Subcutaneous adipose tissue (tissue), 4 donors: ENCODE data around the gene LPO. TPM values are rescaled to one million over a fixed set of nuclear protein-coding genes. Genes with fewer than 3 reads are reported as not detected.

ENCODE experiments used
- total RNA-seq, 4 donors: library from RNA; depleted of rRNA; stranded (reverse); fragments of >200 nt; gene quantifications; one replicate each; pipeline ENCODE4 v1.1.0, GENCODE V29; 2016
- TF ChIP-seq, protein P1 (sequence below): fragments of 450-650 bp; IDR thresholded peaks from one replicate; pipeline ENCODE4 v1.5.1; 2016; ENCODE audit warnings: low read depth, mild to moderate bottlenecking, control low read depth, antibody characterized with exemption, moderate library complexity

LPO gene
- total RNA-seq, 4 donors from 2014 or later: not detected

DNA sequence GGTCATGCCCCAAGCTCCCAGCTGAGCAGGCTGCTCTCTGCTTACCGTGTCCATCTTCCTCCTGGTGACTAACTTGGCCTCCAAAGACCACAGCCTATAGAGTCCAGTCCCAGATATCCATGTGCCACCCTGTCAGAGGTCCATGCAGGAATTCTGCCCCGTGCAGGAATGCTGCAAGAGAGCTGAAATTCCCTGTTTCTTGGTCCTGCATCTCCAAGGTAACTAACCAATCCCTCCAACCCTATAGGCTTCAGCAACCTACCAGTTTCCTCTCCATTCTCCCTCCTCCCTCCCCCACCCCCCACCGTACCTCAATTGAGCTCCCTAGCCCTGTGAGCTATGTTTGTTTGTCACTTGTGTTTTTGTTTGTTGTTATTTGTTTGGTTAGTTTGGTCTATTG lies 9.7 kb upstream of the LPO start:
- TF ChIP-seq, protein P1, sequence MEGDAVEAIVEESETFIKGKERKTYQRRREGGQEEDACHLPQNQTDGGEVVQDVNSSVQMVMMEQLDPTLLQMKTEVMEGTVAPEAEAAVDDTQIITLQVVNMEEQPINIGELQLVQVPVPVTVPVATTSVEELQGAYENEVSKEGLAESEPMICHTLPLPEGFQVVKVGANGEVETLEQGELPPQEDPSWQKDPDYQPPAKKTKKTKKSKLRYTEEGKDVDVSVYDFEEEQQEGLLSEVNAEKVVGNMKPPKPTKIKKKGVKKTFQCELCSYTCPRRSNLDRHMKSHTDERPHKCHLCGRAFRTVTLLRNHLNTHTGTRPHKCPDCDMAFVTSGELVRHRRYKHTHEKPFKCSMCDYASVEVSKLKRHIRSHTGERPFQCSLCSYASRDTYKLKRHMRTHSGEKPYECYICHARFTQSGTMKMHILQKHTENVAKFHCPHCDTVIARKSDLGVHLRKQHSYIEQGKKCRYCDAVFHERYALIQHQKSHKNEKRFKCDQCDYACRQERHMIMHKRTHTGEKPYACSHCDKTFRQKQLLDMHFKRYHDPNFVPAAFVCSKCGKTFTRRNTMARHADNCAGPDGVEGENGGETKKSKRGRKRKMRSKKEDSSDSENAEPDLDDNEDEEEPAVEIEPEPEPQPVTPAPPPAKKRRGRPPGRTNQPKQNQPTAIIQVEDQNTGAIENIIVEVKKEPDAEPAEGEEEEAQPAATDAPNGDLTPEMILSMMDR: no peak

DNA sequence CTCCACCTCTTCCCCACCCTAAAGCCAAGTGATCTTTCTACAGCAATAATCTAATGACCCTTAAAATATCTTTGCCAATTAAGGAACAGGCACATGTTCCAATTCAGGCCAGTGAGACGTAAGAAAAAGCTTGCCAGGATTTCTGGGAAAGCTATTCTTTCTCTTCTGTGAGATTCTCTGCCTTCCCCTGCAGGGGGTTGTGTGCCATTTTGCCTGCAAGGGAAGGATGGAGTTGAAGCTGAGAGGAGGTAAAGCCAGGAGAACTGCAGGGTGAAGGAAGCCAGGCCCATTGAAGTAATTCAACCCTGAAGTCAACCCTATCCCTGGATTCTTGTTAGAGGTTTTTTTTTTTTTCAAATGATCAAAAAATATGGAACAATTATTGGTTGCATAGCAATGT lies 9.0 kb upstream of the LPO start:
- TF ChIP-seq, protein P1: no peak

DNA sequence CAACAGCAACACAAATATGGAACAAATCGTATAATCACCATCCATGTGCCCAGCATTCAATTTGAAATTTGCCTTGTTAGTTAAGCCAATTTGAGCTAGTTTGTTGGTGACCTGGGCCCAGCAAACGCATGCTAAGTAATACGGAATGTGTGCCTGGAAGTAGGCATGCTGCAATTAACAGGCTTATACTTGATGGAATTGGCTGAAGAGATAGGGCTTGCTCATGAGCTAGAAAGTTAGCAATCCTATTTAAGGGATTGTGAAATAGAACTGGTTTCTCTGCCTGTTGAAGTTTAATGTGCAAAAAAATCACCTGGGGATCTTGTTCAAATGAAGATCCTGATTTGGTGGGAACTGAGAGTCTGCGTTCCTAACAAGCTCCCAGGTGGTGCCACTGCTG lies 8.5 kb upstream of the LPO start:
- TF ChIP-seq, protein P1: no peak

DNA sequence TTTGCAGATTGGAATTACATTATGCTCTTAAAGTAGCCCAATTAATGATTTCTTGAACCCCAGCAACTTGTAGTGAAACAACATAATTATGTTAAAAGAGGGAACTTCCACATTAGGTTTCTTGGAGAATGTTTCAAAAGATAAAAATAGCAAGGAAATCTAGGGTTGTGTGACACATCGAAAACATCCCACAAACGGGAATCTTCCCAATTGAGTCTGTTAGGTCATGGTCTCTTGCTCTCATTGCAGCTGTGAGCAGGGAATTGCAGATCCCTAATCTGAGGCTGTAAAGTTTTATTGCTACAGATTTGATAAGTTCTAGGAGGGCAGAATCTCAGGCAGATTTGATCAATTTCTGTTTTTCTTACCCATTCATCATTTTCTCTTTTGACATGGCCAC lies 6.7 kb upstream of the LPO start:
- TF ChIP-seq, protein P1: no peak

DNA sequence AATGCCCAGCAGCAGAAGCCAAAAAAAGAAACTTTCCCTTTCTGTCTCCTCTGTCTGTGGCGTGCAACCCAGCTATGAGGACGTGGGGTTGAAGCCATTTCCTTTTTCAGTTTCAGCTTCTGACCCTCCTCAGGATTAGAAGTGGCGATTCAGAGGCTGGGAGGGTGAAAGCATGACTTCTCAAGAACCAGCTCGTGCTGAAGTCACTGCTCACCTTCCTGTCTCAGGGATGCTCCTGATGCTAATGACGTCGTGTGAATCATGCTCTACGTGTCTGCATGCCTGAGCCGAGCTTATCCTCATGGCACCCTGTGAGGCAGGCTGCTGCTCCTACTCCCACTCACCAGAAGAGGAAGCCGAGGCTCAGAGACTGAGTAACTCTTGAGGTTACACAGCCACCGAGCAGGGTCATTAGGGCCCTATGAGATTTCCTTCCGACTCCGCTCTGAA lies 5.7 kb upstream of the LPO start:
- TF ChIP-seq, protein P1: no peak

DNA sequence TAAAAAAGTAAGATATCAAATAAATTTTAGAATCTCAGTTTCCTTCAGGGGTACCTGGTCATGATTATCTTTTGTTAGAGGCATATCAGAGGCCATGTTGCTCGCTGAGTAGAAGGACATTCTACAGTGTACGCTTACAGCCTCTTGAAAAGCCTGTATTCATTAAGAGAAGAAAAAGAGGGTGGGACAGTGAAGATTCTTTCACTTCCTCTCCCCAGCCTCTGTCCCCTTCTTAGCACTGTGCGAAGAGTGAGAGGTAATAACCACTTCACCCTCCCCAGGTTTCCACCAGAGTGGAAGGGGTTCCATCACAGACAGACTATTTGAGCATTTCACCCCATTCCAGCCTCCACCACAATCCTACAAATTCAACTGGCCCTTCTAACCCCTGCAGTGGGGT lies 4.8 kb upstream of the LPO start:
- TF ChIP-seq, protein P1: no peak

DNA sequence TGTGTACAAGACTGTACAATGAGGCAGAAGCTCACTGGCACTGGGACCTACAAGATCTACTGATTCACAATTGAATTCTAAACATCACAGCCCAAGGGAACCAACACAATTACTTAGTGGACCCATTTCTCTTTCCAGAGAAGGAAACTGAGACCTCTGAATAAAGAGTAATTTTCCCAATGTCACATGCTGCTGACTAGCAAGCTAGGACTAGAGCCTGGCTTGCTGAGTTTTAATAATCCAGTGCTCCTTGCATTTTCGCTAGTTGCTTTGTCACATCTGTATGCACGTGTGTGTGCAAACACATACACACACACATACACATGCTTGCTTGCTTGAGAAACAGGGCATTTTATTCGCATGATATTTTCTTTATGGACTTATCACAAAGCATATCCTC lies 3.9 kb upstream of the LPO start:
- TF ChIP-seq, protein P1: no peak
